A172 (cell line): ENCODE data around the gene NUDT3. TPM values are rescaled to one million over a fixed set of nuclear protein-coding genes. Genes with fewer than 3 reads are reported as not detected.
"Not testable (repeated sequence)": the region's sequence is repeated elsewhere in the genome, so short reads cannot be mapped to it uniquely, and the experiment has no call there.

Experiments
- DNase-seq: peaks from one replicate; pipeline ENCODE4 v3.0.0-alpha.2; 2015; ENCODE audit warnings: low spot score
- total RNA-seq: library from RNA; depleted of rRNA; stranded (reverse); fragments of >200 nt; shearing (Covaris generic); gene quantifications from 2 replicates; pipeline ENCODE4 v1.2.3, GENCODE V29; 2014; rRNA removed

The NUDT3 gene
- total RNA-seq: 12.8 and 13.1 TPM in 2 replicates

GRCh38 chr6:34392497-34393190 is at the start of gene NUDT3:
Gene NUDT3 (minus strand): TSS chr6:34392669. CDS start chr6:34392362, 307 bp downstream.
- peak; percentile 82 for DNase-seq

GRCh38 chr6:34441526-34441925 is 49.1 kb upstream of the NUDT3 start:
- no peak for DNase-seq

- no peak for DNase-seq
Observed at GRCh38 chr6:34439442-34439841, 47.0 kb upstream of the NUDT3 start.

- DNase-seq: no peak
Observed at GRCh38 chr6:34438705-34439104, 46.2 kb upstream of the NUDT3 start.

- DNase-seq: no peak
Observed at GRCh38 chr6:34437644-34437970, 45.1 kb upstream of the NUDT3 start.

- no peak for DNase-seq
Observed at GRCh38 chr6:34436803-34437643, 44.6 kb upstream of the NUDT3 start.

GRCh38 chr6:34435916-34436315 is 43.4 kb upstream of the NUDT3 start:
- no peak for DNase-seq

GRCh38 chr6:34425498-34426410 is 33.3 kb upstream of the NUDT3 start, which contains the start of gene RPS10:
Gene RPS10 (minus strand): TSS chr6:34426069. CDS start chr6:34425221, 848 bp downstream.
- peak; percentile 81 for DNase-seq

- DNase-seq: no peak
Observed at GRCh38 chr6:34425132-34425497, 32.6 kb upstream of the NUDT3 start.

GRCh38 chr6:34424200-34425131 is 32.0 kb upstream of the NUDT3 start:
- no peak for DNase-seq

- no peak for DNase-seq
Observed at GRCh38 chr6:34423254-34423653, 30.8 kb upstream of the NUDT3 start.

- no peak for DNase-seq
Observed at GRCh38 chr6:34418367-34418766, 25.9 kb upstream of the NUDT3 start.

- DNase-seq: no peak
Observed at GRCh38 chr6:34416877-34417371, 24.5 kb upstream of the NUDT3 start.

- DNase-seq: peak; percentile 57
Observed at GRCh38 chr6:34414999-34415858, 22.8 kb upstream of the NUDT3 start.

GRCh38 chr6:34412643-34413214 is 20.3 kb upstream of the NUDT3 start:
- DNase-seq: no peak

- DNase-seq: no peak
Observed at GRCh38 chr6:34412016-34412415, 19.5 kb upstream of the NUDT3 start.

- DNase-seq: not testable (repeated sequence)
Observed at GRCh38 chr6:34407915-34408314, 15.4 kb upstream of the NUDT3 start.

GRCh38 chr6:34396518-34396917 is 4.0 kb upstream of the NUDT3 start:
- no peak for DNase-seq

GRCh38 chr6:34393966-34394305 is 1.5 kb upstream of the NUDT3 start:
- DNase-seq: no peak
